Vagina (tissue), 2 donors: ENCODE data around the gene VSIG10L. TPM values are rescaled to one million over a fixed set of nuclear protein-coding genes. Genes with fewer than 3 reads are reported as not detected.

Experiments used
- DNase-seq, 2 donors: peaks; one replicate each; pipeline ENCODE4 v3.0.0-alpha.2; 2017; ENCODE audit errors: extremely low spot score in 2 of 2
- H3K27ac ChIP-seq: fragments of 200-600 bp; sonication (generic); one replicate; pipeline ENCODE4 v1.5.1; 2019
- H3K27me3 ChIP-seq: fragments of 200-600 bp; sonication (generic); one replicate; pipeline ENCODE4 v1.5.1; 2019
- H3K36me3 ChIP-seq, 2 donors: fragments of 200-600 bp; sonication (generic); one replicate each; pipeline ENCODE4 v1.5.1; 2017 to 2019
- H3K4me1 ChIP-seq: fragments of 200-600 bp; sonication (generic); one replicate; pipeline ENCODE4 v1.5.1; 2019
- H3K4me3 ChIP-seq, 2 donors: fragments of 200-600 bp; sonication (generic); 1 replicate in 1 of 2; 2 replicates in 1 of 2; pipeline ENCODE4 v1.5.1; 2016 to 2019
- H3K9me3 ChIP-seq: fragments of 200-600 bp; sonication (generic); one replicate; pipeline ENCODE4 v1.5.1; 2019
- POLR2A ChIP-seq, 2 donors: fragments of 450-650 bp; IDR thresholded peaks; one replicate each; pipeline ENCODE4 v1.6.1; 2017; ENCODE audit warnings: antibody characterized with exemption in 2 of 2, mild to moderate bottlenecking in 2 of 2, moderate library complexity in 2 of 2
- POLR2AphosphoS5 ChIP-seq, 2 donors: sonication (generic); formaldehyde crosslinking; IDR thresholded peaks; one replicate each; pipeline ENCODE4 v1.9.0; 2017; ENCODE audit warnings: antibody characterized with exemption in 2 of 2, mild to moderate bottlenecking in 2 of 2, low read depth in 1 of 2; ENCODE audit not compliant: insufficient read depth in 1 of 2
- intact Hi-C: fragments of 100-400 bp; cut with DNase I; formaldehyde crosslinking; loops from one replicate; pipeline ENCODE4 v1.15.1; 2023
- total RNA-seq: library from RNA; depleted of rRNA; stranded (reverse); fragments of >200 nt; gene quantifications from one replicate; pipeline ENCODE4 v1.2.3, GENCODE V29; 2016
- TF ChIP-seq, protein P1 (sequence below), 3 experiments: fragments of 450-650 bp in 2 of 3; fragments of 200-600 bp in 1 of 3; sonication (generic) in 1 of 3; IDR thresholded peaks; one replicate each; pipeline ENCODE4 v1.5.1; 2017 to 2019; ENCODE audit warnings: antibody characterized with exemption in 3 of 3, mild to moderate bottlenecking in 2 of 3, moderate library complexity in 2 of 3

Gene VSIG10L
- total RNA-seq, 1 donor from 2014 or later, result 20.1 TPM

DNA sequence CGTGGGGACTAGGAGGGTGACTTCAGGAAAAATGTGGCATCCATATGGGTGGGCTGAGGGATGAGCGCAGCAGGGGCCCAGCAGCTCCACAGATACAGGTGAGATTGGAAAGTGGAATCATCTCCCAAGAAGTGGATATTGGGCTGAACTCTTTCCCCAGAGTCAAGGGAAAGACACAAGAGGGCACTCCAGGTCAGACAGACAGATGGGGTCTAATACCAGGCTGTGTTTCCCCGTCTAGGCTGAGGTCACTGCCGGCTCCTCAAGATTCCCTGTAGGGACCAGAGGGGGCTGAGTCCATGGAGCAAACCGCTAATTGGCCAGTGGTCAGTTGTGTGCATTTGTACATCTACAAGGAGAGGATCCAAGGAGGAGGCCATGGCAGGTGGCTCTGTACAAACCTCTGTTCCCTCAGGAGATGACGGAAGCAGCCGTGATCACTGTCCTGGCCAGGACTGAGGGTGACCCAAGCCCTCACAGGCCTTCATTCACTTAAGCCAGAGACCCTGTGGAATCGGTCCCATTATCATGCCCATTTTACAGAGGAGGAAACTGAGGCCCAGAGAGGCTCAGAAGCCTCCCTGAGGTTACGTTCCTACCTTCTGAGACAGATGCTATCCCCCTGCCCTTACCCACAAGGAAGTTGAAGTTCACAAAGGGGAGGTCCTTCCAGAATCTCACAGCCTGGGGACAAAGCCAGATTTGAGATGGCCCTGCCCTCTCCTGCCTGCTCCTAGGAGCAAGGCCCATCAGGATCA is 45.4 kb downstream of the VSIG10L start:
- Histone ChIP-seq H3K9me3 (no peaks in the 10 kb centered on the region), H3K36me3 (no peaks in the 10 kb centered on the region), H3K4me1 (no peaks in the 10 kb centered on the region), H3K27ac (no peak overlapping the region), H3K27me3 (no peaks in the 10 kb centered on the region), H3K4me3 (no peak overlapping the region)
- intact Hi-C loops, result no loop called here
- no peak for DNase-seq
- TF ChIP-seq POLR2AphosphoS5 (IDR thresholded peaks at IDR 0.05; ENCODE audit: insufficient read depth in 1 of 2, low read depth in 1 of 2) (no peak), POLR2A (IDR thresholded peaks at IDR 0.05) (no peak)
- TF ChIP-seq, protein P1, sequence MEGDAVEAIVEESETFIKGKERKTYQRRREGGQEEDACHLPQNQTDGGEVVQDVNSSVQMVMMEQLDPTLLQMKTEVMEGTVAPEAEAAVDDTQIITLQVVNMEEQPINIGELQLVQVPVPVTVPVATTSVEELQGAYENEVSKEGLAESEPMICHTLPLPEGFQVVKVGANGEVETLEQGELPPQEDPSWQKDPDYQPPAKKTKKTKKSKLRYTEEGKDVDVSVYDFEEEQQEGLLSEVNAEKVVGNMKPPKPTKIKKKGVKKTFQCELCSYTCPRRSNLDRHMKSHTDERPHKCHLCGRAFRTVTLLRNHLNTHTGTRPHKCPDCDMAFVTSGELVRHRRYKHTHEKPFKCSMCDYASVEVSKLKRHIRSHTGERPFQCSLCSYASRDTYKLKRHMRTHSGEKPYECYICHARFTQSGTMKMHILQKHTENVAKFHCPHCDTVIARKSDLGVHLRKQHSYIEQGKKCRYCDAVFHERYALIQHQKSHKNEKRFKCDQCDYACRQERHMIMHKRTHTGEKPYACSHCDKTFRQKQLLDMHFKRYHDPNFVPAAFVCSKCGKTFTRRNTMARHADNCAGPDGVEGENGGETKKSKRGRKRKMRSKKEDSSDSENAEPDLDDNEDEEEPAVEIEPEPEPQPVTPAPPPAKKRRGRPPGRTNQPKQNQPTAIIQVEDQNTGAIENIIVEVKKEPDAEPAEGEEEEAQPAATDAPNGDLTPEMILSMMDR (IDR thresholded peaks at IDR 0.05), result no peak

GRCh38 chr19:51295382-51296126 is 46.4 kb downstream of the VSIG10L start:
- DNase-seq, result no peak
- TF ChIP-seq POLR2A (IDR thresholded peaks at IDR 0.05) (no peak), POLR2AphosphoS5 (IDR thresholded peaks at IDR 0.05; ENCODE audit: insufficient read depth in 1 of 2, low read depth in 1 of 2) (no peak)
- TF ChIP-seq, protein P1 (IDR thresholded peaks at IDR 0.05), result no peak
- Histone ChIP-seq H3K27ac (no peak overlapping the region), H3K27me3 (no peaks in the 10 kb centered on the region), H3K9me3 (no peaks in the 10 kb centered on the region), H3K36me3 (no peaks in the 10 kb centered on the region), H3K4me3 (no peak overlapping the region), H3K4me1 (no peaks in the 10 kb centered on the region)
- intact Hi-C loops, result no loop called here

GRCh38 chr19:51294977-51295375 is 47.0 kb downstream of the VSIG10L start:
- no peak for DNase-seq
- intact Hi-C loops, result no loop called here
- no peaks in the 10 kb centered on the region for H3K36me3 ChIP-seq
- no peak overlapping the region for H3K4me3 ChIP-seq
- H3K9me3 ChIP-seq, result no peaks in the 10 kb centered on the region
- no peaks in the 10 kb centered on the region for H3K4me1 ChIP-seq
- TF ChIP-seq POLR2AphosphoS5 (IDR thresholded peaks at IDR 0.05; ENCODE audit: insufficient read depth in 1 of 2, low read depth in 1 of 2) (no peak), POLR2A (IDR thresholded peaks at IDR 0.05) (no peak)
- TF ChIP-seq, protein P1 (IDR thresholded peaks at IDR 0.05), result no peak
- H3K27ac ChIP-seq, result no peak overlapping the region
- no peaks in the 10 kb centered on the region for H3K27me3 ChIP-seq

DNA sequence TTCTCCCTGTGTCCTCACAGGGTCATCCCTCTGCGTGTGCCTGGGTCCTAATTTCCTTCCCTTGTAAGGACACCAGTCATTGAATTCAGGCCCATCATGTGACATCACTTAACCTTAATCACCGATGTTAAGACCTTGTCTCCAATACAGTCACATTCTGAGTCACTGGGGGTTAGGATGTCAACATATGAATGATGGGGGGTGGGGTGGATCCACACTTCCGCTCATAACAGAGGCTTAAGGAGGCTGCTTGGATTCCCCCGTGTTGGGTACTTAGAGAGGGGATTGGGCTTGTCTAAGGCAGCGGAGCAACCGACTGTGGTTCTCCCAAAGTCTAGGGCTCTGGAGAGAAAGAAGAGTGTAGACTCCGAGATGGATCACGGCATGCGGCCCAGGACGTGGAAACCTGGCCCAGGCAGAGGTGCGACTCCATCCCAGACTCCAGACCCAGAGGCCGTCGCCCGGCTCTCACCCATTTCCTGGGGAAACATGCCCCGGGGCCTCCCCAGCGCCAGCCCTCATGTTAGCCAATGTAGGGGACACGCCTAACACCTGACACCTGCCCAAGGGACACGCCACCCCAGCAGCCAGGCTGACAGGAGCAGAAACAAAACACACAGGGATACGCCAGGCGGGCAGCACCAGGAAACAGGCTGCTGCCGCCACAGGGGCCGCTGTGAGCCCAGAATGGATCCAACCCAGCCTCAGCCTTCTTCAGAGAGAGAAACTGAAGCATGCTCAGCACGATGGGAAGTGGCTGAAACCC is 47.5 kb downstream of the VSIG10L start:
- H3K4me1 ChIP-seq, result no peaks in the 10 kb centered on the region
- intact Hi-C loops, result no loop called here
- no peaks in the 10 kb centered on the region for H3K9me3 ChIP-seq
- H3K27ac ChIP-seq, result no peak overlapping the region
- TF ChIP-seq, protein P1 (IDR thresholded peaks at IDR 0.05), result no peak
- TF ChIP-seq POLR2A (IDR thresholded peaks at IDR 0.05) (no peak), POLR2AphosphoS5 (IDR thresholded peaks at IDR 0.05; ENCODE audit: insufficient read depth in 1 of 2, low read depth in 1 of 2) (no peak)
- no peaks in the 10 kb centered on the region for H3K27me3 ChIP-seq
- DNase-seq, result no peak
- H3K36me3 ChIP-seq, result no peaks in the 10 kb centered on the region
- H3K4me3 ChIP-seq, result no peak overlapping the region
